ENCODE results near the gene IL10RA.

IL10RA gene

DNA sequence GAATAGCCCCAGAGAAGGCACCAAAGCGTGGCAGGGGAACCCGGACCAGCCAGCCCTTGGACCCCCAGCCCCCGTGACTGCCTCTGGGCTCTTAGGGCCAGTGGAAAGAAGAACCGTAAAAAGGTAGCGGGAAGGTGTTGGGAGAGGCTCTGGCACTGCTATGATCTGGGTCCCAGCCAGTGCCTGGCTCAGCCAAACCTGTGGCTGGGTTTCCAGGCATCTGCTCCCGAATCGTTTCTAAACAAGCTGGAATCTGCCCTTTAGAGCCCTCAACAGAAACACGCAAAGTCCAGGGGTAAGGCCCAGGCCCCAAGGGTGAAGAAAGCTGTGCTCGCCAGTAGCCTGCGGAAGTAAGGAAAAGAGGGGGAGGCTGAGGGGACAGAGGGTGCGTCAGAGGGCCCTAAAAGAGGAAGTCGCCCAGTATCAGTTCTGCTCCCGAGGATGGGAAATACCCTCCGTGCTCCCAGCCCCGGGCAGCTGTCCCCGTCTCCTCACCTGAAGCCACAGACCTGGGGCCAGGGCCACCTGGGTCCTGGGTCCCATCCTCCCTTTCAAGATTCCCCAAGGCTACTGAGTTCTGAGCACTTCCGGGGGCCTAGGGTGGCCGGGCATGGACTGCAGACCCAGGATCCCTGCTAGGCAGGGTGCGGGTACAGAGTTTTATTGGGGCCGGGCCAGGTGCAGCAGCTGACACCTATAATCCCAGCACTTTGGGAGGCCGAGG is 24.7 kb downstream of the IL10RA start:
- no peaks in the 10 kb centered on the region for H3K9me3 ChIP-seq (ENCODE audit: control insufficient read depth, low read length)
- no peak overlapping the region for H3K4me3 ChIP-seq (ENCODE audit: low read depth, low read length)
- H2AFZ ChIP-seq = no peak overlapping the region
- TF ChIP-seq, protein P1, sequence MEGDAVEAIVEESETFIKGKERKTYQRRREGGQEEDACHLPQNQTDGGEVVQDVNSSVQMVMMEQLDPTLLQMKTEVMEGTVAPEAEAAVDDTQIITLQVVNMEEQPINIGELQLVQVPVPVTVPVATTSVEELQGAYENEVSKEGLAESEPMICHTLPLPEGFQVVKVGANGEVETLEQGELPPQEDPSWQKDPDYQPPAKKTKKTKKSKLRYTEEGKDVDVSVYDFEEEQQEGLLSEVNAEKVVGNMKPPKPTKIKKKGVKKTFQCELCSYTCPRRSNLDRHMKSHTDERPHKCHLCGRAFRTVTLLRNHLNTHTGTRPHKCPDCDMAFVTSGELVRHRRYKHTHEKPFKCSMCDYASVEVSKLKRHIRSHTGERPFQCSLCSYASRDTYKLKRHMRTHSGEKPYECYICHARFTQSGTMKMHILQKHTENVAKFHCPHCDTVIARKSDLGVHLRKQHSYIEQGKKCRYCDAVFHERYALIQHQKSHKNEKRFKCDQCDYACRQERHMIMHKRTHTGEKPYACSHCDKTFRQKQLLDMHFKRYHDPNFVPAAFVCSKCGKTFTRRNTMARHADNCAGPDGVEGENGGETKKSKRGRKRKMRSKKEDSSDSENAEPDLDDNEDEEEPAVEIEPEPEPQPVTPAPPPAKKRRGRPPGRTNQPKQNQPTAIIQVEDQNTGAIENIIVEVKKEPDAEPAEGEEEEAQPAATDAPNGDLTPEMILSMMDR (IDR thresholded peaks at IDR 0.05) = no peak
- H3K27ac ChIP-seq = peak overlapping the region; percentile 29
- H3K4me1 ChIP-seq = no peaks in the 10 kb centered on the region
- no peak overlapping the region for H3K9ac ChIP-seq
- no peaks in the 10 kb centered on the region for H3K36me3 ChIP-seq (ENCODE audit: control insufficient read depth, insufficient read depth, low read length)
- no peaks in the 10 kb centered on the region for H3K27me3 ChIP-seq (ENCODE audit: control insufficient read depth, insufficient read depth, low read length)
- H3K79me2 ChIP-seq = no peaks in the 10 kb centered on the region
- H3K4me2 ChIP-seq (ENCODE audit: low read length) = no peak overlapping the region

DNA sequence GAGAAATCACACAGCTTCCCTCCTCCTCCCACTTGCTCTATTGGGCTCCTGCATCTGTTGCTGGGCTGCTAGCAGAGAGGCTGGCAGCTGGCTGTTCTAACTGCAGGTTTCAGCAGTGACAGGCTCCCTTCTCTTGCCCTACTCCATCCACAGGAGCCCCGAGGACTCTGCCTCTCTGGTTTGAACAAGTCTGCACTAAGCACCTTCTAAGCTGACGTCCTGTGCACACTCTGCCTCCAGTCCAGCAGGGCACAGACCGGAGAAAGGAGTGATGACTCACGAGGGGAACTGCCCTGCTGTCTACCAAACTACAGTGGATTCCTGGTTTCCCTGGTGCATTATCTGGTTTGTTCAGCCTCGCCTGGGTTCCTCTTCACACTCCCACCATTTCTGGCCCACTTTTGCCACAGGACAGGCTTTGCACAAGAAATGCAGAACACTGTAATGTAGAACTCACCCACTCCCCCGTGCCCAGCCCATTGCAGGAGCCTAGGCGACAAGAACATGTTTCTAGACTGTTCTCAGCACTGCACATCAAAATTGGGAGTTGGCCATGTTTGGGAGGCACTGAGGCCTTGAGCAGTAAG is 26.0 kb downstream of the IL10RA start:
- H3K4me1 ChIP-seq = no peaks in the 10 kb centered on the region

DNA sequence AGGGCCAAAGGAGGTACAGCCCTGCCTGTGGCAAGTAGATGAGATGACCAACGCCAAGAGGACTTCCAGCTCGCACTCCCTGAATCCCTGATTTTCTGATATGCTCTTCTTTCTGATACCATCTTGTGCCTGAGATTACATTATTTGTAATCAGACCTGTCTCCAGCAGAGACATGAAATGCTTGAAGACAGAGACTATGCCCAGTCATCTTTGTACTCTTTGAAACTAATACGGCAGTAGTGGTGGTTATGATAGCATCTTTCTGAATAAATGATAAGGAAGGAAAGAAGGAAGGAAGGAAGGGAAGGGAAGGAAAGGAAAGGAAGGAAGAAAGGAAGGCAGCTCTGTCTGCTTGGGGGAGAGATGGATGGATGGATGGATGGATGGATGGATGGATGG is 27.8 kb downstream of the IL10RA start:
- Histone ChIP-seq H3K9ac (no peak overlapping the region), H3K9me3 (ENCODE audit: control insufficient read depth, low read length) (no peaks in the 10 kb centered on the region), H3K36me3 (ENCODE audit: control insufficient read depth, insufficient read depth, low read length) (no peaks in the 10 kb centered on the region), H3K27ac (no peak overlapping the region), H3K4me3 (ENCODE audit: low read depth, low read length) (no peak overlapping the region), H3K27me3 (ENCODE audit: control insufficient read depth, insufficient read depth, low read length) (no peaks in the 10 kb centered on the region), H3K4me1 (no peaks in the 10 kb centered on the region), H2AFZ (no peak overlapping the region), H3K4me2 (ENCODE audit: low read length) (no peak overlapping the region), H3K79me2 (no peaks in the 10 kb centered on the region)
- TF ChIP-seq, protein P1 (IDR thresholded peaks at IDR 0.05) = no peak

More for the DNA sequence above, 26.0 kb downstream of the IL10RA start:
- Histone ChIP-seq H3K4me2 (ENCODE audit: low read length) (no peak overlapping the region), H3K27me3 (ENCODE audit: control insufficient read depth, insufficient read depth, low read length) (no peaks in the 10 kb centered on the region), H3K9me3 (ENCODE audit: control insufficient read depth, low read length) (no peaks in the 10 kb centered on the region), H3K79me2 (no peaks in the 10 kb centered on the region), H2AFZ (no peak overlapping the region), H3K27ac (no peak overlapping the region), H3K36me3 (ENCODE audit: control insufficient read depth, insufficient read depth, low read length) (no peaks in the 10 kb centered on the region), H3K4me3 (ENCODE audit: low read depth, low read length) (no peak overlapping the region), H3K9ac (no peak overlapping the region)
- TF ChIP-seq, protein P1 (IDR thresholded peaks at IDR 0.05) = no peak

DNA sequence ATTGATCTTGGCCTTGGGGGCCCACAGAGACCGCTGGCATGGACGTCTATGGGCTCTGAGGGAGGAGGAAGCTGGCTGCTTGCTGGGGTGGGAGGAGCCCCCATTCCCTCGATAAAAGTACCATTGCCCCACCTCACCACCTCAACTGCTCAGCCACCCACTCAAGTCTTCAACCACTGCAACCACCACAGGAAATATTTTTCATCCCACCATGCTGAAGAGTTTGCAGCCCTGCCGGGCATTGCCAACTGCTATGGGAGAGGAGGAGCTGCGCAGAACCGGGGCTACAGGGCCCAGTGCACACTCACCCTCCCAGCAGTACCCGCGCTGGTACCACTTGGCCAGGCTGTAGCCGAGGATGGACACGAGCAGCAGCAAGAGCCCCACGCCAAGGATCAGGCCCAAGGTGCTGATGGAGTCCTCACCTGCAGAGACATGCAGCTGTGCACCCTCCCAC is 29.2 kb downstream of the IL10RA start:
- H3K36me3 ChIP-seq (ENCODE audit: control insufficient read depth, insufficient read depth, low read length) = no peaks in the 10 kb centered on the region
- H3K27ac ChIP-seq = no peak overlapping the region
- no peaks in the 10 kb centered on the region for H3K79me2 ChIP-seq
- no peaks in the 10 kb centered on the region for H3K27me3 ChIP-seq (ENCODE audit: control insufficient read depth, insufficient read depth, low read length)
- no peak overlapping the region for H3K9ac ChIP-seq
- no peak overlapping the region for H3K4me2 ChIP-seq (ENCODE audit: low read length)
- H3K4me3 ChIP-seq (ENCODE audit: low read depth, low read length) = no peak overlapping the region
- H3K4me1 ChIP-seq = no peaks in the 10 kb centered on the region
- no peaks in the 10 kb centered on the region for H3K9me3 ChIP-seq (ENCODE audit: control insufficient read depth, low read length)
- TF ChIP-seq, protein P1 (IDR thresholded peaks at IDR 0.05) = no peak
- H2AFZ ChIP-seq = no peak overlapping the region
